Measurements from ENCODE around the gene VPS13D.
A peak's percentile ranks its signal among the peaks of the same experiment; 100 is the strongest.
"Not testable (repeated sequence)": the region's sequence is repeated elsewhere in the genome, so short reads cannot be mapped to it uniquely, and the experiment has no call there.

Gene VPS13D

DNA sequence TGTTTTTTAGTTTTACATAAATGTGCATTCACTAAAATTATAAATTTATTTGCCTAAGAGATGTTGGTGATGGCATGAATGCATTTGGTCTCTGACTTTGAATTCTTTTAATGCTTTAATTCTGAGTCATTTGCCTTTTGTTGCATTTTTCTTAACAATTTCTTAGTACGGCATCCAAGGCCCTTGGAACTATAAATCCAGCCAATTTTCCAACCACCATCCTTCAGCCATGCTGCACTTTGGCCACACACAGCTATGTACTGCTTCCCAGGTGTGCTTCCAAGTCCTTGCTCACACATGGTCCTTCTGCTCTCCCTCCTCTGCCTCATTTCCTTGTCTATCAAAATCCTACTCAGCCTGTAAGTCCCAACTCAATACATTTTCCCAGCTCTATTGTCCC lies 227.1 kb downstream of the VPS13D start:
- DNase-seq: no peak

- DNase-seq: no peak
Measured at GRCh38 chr1:12457771-12458170, 227.9 kb downstream of the VPS13D start.

- no peak for DNase-seq
Measured at GRCh38 chr1:12458571-12458970, 228.7 kb downstream of the VPS13D start.

DNA sequence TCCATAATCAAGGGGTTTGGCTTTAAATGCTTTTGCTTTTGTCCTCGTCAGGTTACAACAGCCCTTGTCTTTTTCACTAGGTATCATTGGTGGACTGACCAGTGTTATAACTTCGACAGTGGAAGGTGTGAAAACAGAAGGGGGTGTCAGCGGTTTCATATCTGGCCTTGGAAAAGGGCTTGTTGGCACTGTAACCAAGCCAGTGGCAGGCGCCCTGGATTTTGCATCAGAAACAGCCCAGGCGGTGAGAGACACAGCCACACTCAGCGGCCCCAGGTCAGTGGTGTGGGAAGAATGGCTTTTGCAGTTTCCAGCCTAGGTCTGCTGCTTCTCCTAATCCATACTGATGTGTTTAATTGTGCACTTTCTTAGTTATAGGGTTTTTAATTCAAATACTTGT lies 230.3 kb downstream of the VPS13D start:
- DNase-seq: no peak

- DNase-seq: no peak
Measured at GRCh38 chr1:12460911-12461621, 231.2 kb downstream of the VPS13D start.

DNA sequence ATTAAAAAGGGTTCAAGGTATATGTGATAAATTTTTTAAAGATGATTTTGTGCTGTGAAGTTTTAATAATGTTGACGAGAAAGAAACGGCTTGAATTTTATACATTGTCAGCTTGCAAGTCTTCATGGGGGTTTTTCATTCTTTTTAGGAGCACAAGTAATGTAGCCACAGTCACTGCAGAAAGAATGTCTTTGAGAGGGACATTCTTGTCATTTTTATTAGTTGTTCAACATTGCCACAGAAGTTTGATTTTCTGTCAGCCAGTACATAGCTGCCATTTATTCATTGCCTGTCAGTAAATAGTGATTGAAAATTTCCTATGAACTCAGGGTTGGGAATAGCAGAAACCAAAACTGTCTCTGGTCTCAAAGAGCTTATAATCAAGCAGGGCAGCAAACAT lies 231.9 kb downstream of the VPS13D start:
- DNase-seq: no peak

- no peak for DNase-seq
Measured at GRCh38 chr1:12462586-12462985, 232.8 kb downstream of the VPS13D start.

GRCh38 chr1:12464045-12464461 lies 234.2 kb downstream of the VPS13D start:
- no peak for DNase-seq

DNA sequence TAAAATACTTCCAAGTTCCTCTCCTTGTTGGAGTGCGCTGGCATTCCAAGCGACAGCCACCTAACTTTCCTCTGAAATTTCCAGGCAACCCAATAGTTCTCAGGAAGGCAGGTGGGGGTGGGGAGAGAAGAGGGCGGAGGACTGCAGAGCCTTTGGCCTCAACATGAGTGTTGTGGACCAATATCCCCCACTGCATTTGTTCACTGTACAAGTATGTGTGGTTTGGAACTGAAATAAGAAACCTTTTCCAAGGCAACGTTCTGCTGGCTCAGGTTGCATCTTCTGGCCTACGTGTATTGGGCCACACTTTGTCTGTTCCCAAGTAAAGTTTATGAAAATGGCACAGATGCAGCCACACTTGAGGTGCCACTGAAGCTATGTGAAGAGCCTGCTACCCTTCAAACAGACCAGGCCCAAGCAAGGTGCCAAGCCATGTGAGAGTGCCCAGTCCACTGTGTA lies 234.8 kb downstream of the VPS13D start:
- no peak for DNase-seq

GRCh38 chr1:12465126-12465525 lies 235.3 kb downstream of the VPS13D start:
- no peak for DNase-seq

DNA sequence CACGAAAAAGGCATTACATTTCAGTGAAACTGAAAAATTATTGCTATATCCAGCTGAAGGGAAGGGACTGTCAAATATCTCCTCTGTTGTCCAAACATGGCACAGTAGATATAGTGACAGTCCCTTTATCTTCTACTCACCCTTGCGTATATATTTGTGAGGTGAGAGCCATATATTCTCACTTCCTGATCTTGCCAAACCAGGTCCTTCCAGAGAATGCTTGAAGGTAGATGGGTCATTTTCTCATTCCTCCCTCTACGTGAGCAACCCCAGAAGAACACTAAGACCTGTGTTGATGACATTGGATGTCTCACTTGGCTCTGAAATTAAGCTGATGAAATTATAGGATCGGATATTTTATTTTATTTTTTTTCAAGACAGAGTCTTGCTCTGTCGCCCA lies 237.0 kb downstream of the VPS13D start:
- DNase-seq: no peak

DNA sequence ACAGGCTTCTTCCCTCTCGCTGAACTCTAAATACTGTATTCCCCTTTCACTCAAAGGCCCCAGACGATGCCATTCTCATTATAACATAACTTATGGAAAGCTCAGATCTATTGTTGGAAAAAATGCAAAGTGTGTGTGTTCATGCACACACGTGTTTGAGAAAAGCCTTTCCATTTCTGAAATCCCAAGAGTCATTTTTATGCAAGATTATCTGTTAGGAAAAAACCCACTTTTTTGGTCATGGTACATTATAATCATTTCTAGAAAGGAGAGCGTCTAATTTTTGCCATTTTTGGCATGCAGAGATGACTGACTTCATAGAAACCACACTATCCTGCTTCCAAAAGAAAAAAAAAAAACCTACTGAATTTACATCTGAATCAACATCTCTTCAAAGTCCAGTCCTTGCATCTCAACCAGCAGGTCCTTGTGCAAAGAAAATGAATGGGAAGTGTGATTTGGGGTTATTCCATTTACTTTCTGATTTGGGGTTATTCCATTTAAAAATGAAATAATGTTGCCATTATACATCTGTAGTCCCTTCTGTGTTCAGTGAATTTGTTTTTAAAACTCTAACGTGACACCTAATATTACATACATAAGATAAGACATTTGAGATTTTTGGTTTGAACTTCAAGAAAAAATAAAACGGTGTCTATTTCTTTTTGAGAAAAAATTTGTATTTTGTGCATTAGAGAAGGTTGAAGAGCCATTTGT lies 237.9 kb downstream of the VPS13D start:
- DNase-seq: no peak

DNA sequence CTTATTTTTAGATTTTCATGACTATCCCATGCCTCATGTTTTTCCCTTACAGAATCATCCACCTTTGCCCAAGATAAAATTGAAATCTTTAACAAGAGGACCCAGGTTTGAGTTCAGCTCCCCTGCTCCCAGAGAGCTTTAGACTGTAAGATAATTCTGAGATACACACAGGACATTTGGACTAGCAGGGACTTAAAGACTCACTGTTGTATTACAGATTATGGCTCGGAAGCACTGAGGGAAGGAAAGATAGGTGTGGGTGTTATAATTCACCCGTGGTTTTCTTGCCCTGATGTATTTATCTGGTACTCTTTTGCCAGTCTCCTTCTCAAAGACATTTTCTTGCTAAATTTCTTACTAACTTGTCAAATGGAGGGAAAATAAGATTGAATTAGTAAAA lies 238.5 kb downstream of the VPS13D start:
- no peak for DNase-seq

DNA sequence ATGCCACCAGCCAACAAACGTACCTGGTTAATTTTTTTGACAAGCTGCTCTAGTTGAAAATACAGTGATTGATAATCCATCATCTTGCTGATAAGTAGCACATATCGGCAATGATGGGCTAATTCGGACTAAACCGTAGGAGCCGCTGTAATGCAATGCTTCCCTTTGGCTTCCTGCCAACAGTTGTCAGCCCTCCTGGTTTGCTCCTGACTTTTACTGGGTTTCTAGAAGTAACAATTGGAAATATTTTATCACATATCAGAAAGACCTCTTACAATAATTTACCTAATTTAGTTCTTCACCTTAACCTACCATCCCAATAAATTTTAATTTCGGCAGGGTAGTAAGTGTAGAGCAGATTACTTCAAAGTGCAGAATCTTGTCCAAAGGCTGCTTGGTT lies 239.7 kb downstream of the VPS13D start:
- DNase-seq: no peak

DNA sequence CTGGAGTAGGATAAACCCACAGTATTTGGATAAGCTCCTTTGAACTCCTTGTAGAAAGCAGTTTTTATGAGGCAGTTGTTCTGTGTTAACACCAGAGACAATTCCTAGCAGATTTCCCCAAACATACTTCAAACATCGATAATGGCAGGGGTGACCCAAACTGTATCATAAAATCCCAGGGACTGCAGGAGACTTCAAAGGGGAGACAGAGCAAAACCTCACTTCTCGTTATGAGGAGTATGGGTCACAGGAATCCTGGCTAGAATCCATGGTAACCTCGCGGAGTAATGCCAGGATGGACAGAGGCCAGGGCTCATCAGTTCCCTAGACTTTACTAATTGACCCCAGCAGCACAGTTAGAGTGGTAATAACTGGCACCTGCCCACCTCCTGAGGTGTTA lies 240.2 kb downstream of the VPS13D start:
- DNase-seq: no peak

GRCh38 chr1:12470916-12471315 lies 241.1 kb downstream of the VPS13D start:
- DNase-seq: not testable (repeated sequence)

- no peak for DNase-seq
Measured at GRCh38 chr1:12472156-12472797, 242.4 kb downstream of the VPS13D start.

DNA sequence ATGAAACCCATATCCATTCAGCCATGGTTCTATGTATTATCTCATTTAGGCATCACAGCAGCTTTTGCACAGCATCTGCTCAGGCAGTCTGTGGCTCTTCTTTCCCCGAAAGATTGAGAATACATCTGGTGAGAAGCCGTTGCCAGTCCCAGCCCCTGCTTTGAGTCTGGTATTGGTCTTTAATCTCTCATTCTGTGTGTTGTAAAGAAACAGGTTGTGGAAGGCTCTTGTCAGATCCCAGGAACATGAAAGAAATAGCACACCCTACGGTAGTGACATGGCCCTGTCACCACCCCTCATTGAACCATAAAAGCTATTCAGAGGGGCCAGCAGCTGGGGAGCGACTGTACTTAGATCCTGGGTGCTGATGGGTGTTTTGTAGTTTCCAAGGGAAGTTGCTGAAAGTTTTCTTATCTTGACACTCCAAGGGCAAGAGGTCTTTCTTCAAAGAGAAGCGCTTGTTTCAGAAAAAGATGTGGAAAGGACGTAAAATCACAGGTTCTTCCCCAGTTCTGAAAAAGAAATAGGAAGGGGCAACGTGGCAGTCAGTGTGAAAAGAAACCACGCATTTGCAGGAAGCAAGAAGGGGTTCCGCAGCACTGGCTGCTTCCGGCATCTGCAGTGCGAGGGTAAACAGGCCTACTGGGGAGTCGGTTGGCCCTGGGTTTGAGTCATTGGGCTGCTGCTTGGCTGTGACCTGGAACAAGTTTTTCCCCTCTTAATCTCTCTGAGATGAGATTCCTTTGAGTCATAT lies 243.1 kb downstream of the VPS13D start:
- no peak for DNase-seq

DNA sequence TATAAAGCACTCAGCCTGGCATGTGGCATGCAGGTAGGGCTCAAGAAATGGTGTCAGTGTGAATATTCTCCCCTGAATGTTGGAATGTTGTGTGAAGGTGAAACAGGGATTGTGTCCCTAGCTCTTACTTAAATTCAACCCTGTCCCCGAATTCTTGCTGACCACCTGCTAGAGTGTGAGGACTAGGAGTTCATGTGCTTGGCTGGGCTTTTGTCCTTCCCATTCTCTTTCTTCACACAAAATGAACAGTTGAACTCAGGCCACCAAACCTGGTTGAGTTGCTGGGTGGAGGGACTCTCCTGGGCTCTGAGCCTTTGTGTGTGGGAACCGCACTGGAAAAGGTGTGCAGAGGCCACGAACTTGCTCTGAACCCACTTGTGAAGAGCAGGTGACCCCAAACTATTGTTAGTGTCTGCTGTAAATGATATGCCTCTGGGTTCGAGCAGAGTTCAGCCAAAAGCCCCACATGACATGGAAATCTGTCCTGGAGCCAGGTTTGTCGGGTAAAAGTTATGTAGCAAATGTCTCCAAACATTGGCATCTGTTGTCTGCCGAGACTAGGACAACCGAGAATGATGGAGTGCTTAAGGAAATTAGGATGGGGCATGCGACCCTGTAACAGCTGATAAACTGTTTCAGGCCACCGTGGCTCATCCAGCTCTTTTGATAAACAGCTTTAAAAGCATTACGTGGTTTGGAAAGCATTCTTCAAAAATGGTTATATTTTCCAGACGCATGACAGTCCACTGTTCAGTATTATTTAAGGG lies 243.9 kb downstream of the VPS13D start:
- DNase-seq: peak; percentile 27

DNA sequence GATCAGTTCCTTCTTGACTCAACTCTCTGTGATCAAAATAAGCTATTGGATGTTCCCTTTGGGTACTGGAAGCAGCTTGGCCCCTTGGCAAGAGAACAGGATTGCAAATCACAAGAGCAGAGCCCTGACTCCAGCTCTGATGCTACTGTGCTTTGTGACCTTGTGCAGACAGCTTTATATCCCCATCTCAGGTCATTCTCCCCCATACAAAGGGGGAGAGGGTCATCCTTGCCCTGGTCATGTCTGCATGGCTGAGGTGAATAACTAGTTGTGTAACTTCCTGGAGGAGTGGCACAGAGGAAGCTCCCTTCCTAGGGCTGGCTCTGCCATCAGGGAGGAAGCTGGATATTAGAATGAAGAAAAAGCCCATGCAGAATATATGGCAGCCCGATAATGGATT lies 245.3 kb downstream of the VPS13D start:
- no peak for DNase-seq

DNA sequence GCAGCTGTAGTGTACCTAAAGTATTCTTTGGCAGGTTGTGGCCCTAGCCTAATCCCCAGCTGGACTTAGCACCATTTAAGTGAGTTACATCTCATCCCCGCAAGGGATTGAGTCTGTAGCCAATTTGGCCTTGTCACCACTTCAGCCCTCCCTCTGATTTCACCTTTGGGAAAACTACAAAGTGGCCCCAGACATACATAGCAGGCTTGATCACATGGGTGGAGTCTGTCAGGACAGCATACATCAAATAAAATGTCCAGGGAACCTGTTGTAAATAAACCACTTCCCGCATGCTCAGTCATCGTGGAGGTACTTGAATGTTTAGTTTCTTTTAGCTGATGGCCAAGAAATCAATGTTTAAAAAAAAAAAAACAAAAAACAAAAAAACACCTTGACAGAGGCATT lies 245.7 kb downstream of the VPS13D start:
- DNase-seq: no peak

GRCh38 chr1:12475947-12476346 lies 246.1 kb downstream of the VPS13D start:
- no peak for DNase-seq

DNA sequence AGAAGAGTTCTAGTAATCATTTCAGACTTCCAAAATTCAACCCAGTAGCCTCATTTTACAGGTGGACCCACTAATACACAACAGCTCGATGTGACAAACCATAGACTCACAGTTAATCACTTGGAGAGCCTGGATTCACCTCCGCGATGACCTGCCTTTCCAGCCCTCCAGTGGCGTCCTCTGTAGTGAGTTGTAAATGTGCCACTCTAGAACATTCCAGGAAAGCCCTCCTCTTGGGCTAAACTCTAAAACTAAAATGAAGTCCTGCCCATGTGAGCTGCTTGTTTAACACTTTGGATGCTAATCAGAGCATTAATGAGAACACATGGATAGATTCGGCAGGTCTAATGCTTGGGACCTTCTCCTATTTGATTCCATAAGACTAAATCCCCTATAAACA lies 247.5 kb downstream of the VPS13D start:
- DNase-seq: no peak

Data from NCI-H2171 (cell line).